HCT116 (cell line): ENCODE data around the gene DOCK9.

Experiments
- CTCF ChIP-seq, 3 experiments: fragments of 200-600 bp in 1 of 3; sonication (generic) in 1 of 3; IDR thresholded peaks in 2 of 3; conservative IDR thresholded peaks in 1 of 3; 2 replicates each; pipeline ENCODE4 v1.5.1; 2012 to 2017; ENCODE audit warnings: low read depth in 2 of 3, low read length in 2 of 3, antibody characterized with exemption in 1 of 3, borderline replicate concordance in 1 of 3, control low read depth in 1 of 3, mild to moderate bottlenecking in 1 of 3, mixed read lengths in 1 of 3, mixed run types in 1 of 3, moderate library complexity in 1 of 3; ENCODE audit not compliant: insufficient read depth in 1 of 3
- EZH2 ChIP-seq: fragments of 200-600 bp; sonication (generic); IDR thresholded peaks from 2 replicates; pipeline ENCODE4 v1.6.1; 2017; ENCODE audit warnings: antibody characterized with exemption, mixed run types
- EZH2phosphoT487 ChIP-seq: fragments of 200-600 bp; IDR thresholded peaks from 2 replicates; pipeline ENCODE4 v1.6.1; 2018; ENCODE audit warnings: antibody characterized with exemption, borderline replicate concordance
- JUND ChIP-seq: IDR thresholded peaks from 2 replicates; pipeline ENCODE4 v1.6.1; 2012
- MAX ChIP-seq: IDR thresholded peaks from 2 replicates; pipeline ENCODE4 v1.6.1; 2012
- POLR2A ChIP-seq: IDR thresholded peaks from 2 replicates; pipeline ENCODE4 v1.7.0; 2011; ENCODE audit warnings: borderline replicate concordance; ENCODE audit not compliant: insufficient read depth, insufficient read length; ENCODE audit errors: extremely low read depth
- POLR2AphosphoS5 ChIP-seq: IDR thresholded peaks from 2 replicates; pipeline ENCODE4 v1.6.1; 2011; ENCODE audit warnings: mild to moderate bottlenecking, low read depth, low read length, moderate library complexity
- RAD21 ChIP-seq: IDR thresholded peaks from 2 replicates; pipeline ENCODE4 v1.6.1; 2012; ENCODE audit warnings: low read depth, mild to moderate bottlenecking
- REST ChIP-seq: IDR thresholded peaks from 2 replicates; pipeline ENCODE4 v1.6.1; 2012; ENCODE audit warnings: low read depth
- SRF ChIP-seq: IDR thresholded peaks from 2 replicates; pipeline ENCODE4 v1.6.1; 2012; ENCODE audit warnings: low read depth

GRCh38 chr13:98829541-98829940 lies 148.3 kb downstream of the DOCK9 start:
- TF ChIP-seq JUND (no peak), EZH2 (no peak), CTCF (IDR thresholded peaks at IDR 0.05 in 2 of 3, conservative IDR thresholded peaks at IDR 0.05 in 1 of 3; ENCODE audit: borderline replicate concordance in 1 of 3, insufficient read depth in 1 of 3, low read depth in 2 of 3, low read length in 2 of 3) (no peak), RAD21 (no peak), POLR2AphosphoS5 (no peak), REST (no peak), MAX (no peak), SRF (no peak), EZH2phosphoT487 (no peak), POLR2A (no peak)
